ENCODE measurements around the gene BTN2A1.

GRCh38 chr6:26478985-26479278, 21.2 kb downstream of the BTN2A1 start:
- TF ChIP-seq POLR2AphosphoS5 (IDR thresholded peaks at IDR 0.05; ENCODE audit: borderline replicate concordance, low read depth, low read length) (no peak), EZH2 (IDR thresholded peaks at IDR 0.05) (no peak)
